Kidney epithelial cell (primary cell): ENCODE results near the gene DDX49. TPM values are rescaled to one million over a fixed set of nuclear protein-coding genes. Genes with fewer than 3 reads are reported as not detected.

ENCODE experiments used
- DNase-seq: peaks from one replicate; pipeline ENCODE4 v3.0.0-alpha.2; 2010; ENCODE audit warnings: low read depth
- H3K27me3 ChIP-seq: 2 replicates; pipeline ENCODE4 v1.6.0; 2011; ENCODE audit warnings: low read length; ENCODE audit not compliant: control insufficient read depth, insufficient read depth
- H3K36me3 ChIP-seq: 2 replicates; pipeline ENCODE4 v1.5.1; 2011; ENCODE audit warnings: low read length; ENCODE audit not compliant: control insufficient read depth, insufficient read depth
- H3K4me3 ChIP-seq: 2 replicates; pipeline ENCODE4 v1.5.1; 2011; ENCODE audit warnings: low read depth, mild to moderate bottlenecking, control low read depth, low read length
- CTCF ChIP-seq: IDR thresholded peaks from 2 replicates; pipeline ENCODE4 v1.5.1; 2011; ENCODE audit warnings: mild to moderate bottlenecking, moderate library complexity, low read length, control low read depth, inconsistent platforms; ENCODE audit not compliant: insufficient read depth, poor library complexity, severe bottlenecking
- total RNA-seq: library from RNA; depleted of rRNA; stranded (reverse); fragments of >200 nt; gene quantifications from 2 replicates; pipeline ENCODE4 v1.2.3, GENCODE V29; 2015

DDX49 gene
- total RNA-seq, 1 donor from 2014 or later: 85.0 TPM

- no peaks in the 10 kb centered on the region for H3K27me3 ChIP-seq
- DNase-seq: no peak
- H3K4me3 ChIP-seq: no peak overlapping the region
- H3K36me3 ChIP-seq: no peaks in the 10 kb centered on the region
- TF ChIP-seq CTCF: no peak
Measured at GRCh38 chr19:18942692-18943091, 23.2 kb downstream of the DDX49 start.

DNA sequence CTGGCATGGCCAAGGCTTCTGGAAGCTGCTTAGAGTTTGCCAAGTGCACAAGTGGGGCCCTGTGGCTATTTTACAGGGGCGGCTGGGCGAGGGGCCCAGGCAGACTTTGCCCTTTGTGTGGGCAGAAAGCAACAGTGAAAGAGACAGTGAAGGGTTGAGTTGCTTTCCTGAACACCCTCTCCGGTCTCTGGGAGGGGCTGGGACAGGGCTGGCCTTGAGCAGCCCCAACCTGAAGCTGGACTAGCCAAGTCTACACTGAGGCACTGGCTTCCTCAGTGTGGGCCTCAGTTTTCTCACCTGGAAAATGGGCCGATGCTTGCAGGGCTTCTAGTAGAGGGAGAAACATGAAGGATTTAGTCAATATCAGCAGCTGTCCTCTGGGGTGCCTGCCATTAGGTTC, 23.9 kb downstream of the DDX49 start:
- Histone ChIP-seq H3K27me3 (no peaks in the 10 kb centered on the region), H3K4me3 (no peak overlapping the region), H3K36me3 (no peaks in the 10 kb centered on the region)
- TF ChIP-seq CTCF: no peak
- DNase-seq: no peak

- Histone ChIP-seq H3K27me3 (no peaks in the 10 kb centered on the region), H3K4me3 (no peak overlapping the region), H3K36me3 (no peaks in the 10 kb centered on the region)
- no peak for DNase-seq
- no peak for TF ChIP-seq CTCF
Measured at GRCh38 chr19:18945297-18945696, 25.8 kb downstream of the DDX49 start.

DNA sequence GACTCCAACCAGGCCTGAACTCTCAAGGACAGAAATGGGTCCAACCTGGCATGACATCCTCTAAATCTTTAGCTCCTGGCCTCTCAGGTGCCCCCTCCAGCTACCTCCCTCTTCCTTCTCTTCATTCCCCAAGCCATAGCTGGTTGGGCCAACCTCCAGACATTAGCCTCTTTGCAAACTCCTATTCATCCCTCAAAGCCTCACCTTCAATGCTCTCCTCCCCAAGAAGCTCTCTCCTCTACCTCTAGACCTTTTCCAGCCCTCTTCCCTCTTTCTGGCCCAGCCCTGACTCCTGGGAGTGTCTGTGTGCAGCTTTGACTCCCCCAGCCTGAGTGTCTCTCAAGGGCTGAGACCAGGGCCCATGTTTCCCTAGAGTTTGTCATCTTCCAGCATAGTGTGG, 26.8 kb downstream of the DDX49 start:
- Histone ChIP-seq H3K27me3 (no peaks in the 10 kb centered on the region), H3K4me3 (no peak overlapping the region), H3K36me3 (no peaks in the 10 kb centered on the region)
- no peak for DNase-seq
- no peak for TF ChIP-seq CTCF

GRCh38 chr19:18946918-18947317, 27.4 kb downstream of the DDX49 start:
- Histone ChIP-seq H3K27me3 (no peaks in the 10 kb centered on the region), H3K36me3 (no peaks in the 10 kb centered on the region), H3K4me3 (no peak overlapping the region)
- no peak for TF ChIP-seq CTCF
- no peak for DNase-seq
